Muscle of leg (tissue), 11 donors: ENCODE results near the gene AFF2. TPM values are rescaled to one million over a fixed set of nuclear protein-coding genes. Genes with fewer than 3 reads are reported as not detected.
A peak's percentile ranks its signal among the peaks of the same experiment; 100 is the strongest.

Experiments
- DNase-seq: peaks from one replicate; pipeline ENCODE4 v3.0.0; 2013
- H3K27ac ChIP-seq: one replicate; pipeline ENCODE4 v1.5.1; 2013; ENCODE audit warnings: mild to moderate bottlenecking, low read length, control low read depth
- H3K27me3 ChIP-seq: one replicate; pipeline ENCODE4 v1.6.1; 2013; ENCODE audit warnings: low read length; ENCODE audit not compliant: control insufficient read depth, insufficient read depth
- H3K36me3 ChIP-seq: one replicate; pipeline ENCODE4 v1.6.1; 2013; ENCODE audit warnings: low read length; ENCODE audit not compliant: control insufficient read depth, insufficient read depth
- H3K4me1 ChIP-seq: one replicate; pipeline ENCODE4 v1.6.1; 2013; ENCODE audit warnings: low read length; ENCODE audit not compliant: control insufficient read depth, insufficient read depth
- H3K4me3 ChIP-seq: one replicate; pipeline ENCODE4 v1.5.1; 2013; ENCODE audit warnings: low read length, control low read depth
- H3K9me3 ChIP-seq: replicated peaks from 2 replicates; pipeline ENCODE4 v1.6.1; 2013; ENCODE audit warnings: low read depth, low read length; ENCODE audit not compliant: control insufficient read depth
- WGBS: methylation state at CpG from one replicate; pipeline ENCODE4 v1.1.5; 2013; ENCODE audit warnings: missing lambda C conversion rate; ENCODE audit not compliant: insufficient coverage; 5-methylcytosine and 5-hydroxymethylcytosine counted together
- polyA plus RNA-seq, 8 donors: library from polyadenylated mRNA; unstranded; fragments of 120-200 nt; gene quantifications; one replicate each; pipeline versions ENCODE4 v1.2.1 to v1.2.3, GENCODE V29; 2013; ENCODE audit warnings: inconsistent platforms in 1 of 8, low replicate concordance in 1 of 8; ENCODE audit not compliant: insufficient read length in 8 of 8, insufficient read depth in 1 of 8
- total RNA-seq: library from RNA; stranded (reverse); fragments of 120-200 nt; gene quantifications from one replicate; pipeline ENCODE4 v1.2.4, GENCODE V29; 2013

The AFF2 gene
- total and polyA plus RNA-seq, 9 donors, result 0.42 to 6.1 (median 1.4) TPM

GRCh38 chrX:149006235-149006634, 505.8 kb downstream of the AFF2 start:
- Histone ChIP-seq H3K4me3 (no peak overlapping the region), H3K4me1 (peaks cover 8% of the 10 kb centered on the region), H3K36me3 (no peaks in the 10 kb centered on the region), H3K27ac (no peak overlapping the region), H3K9me3 (no peaks in the 10 kb centered on the region), H3K27me3 (peaks cover 4% of the 10 kb centered on the region)
- 85% methylated on average over 2 of the region's 3 CpGs for WGBS
- no peak for DNase-seq

- Histone ChIP-seq H3K4me3 (no peak overlapping the region), H3K27me3 (peaks cover 4% of the 10 kb centered on the region), H3K36me3 (no peaks in the 10 kb centered on the region), H3K27ac (no peak overlapping the region), H3K4me1 (peaks cover 8% of the 10 kb centered on the region), H3K9me3 (no peaks in the 10 kb centered on the region)
- WGBS, result 34% methylated on average over 3 of the region's 4 CpGs
- DNase-seq, result peak; percentile 63
These were observed 507.0 kb downstream of the AFF2 start for GRCh38 chrX:149007423-149007822.

GRCh38 chrX:149010013-149010852, 509.8 kb downstream of the AFF2 start:
- no peak overlapping the region for H3K27ac ChIP-seq
- peaks cover 2% of the 10 kb centered on the region for H3K27me3 ChIP-seq
- no peaks in the 10 kb centered on the region for H3K9me3 ChIP-seq
- H3K4me1 ChIP-seq, result peaks cover 8% of the 10 kb centered on the region
- no peaks in the 10 kb centered on the region for H3K36me3 ChIP-seq
- no peak for DNase-seq
- WGBS, result 43% methylated on average over 2 of the region's 4 CpGs
- H3K4me3 ChIP-seq, result no peak overlapping the region

GRCh38 chrX:149010853-149011224, 510.4 kb downstream of the AFF2 start:
- peaks cover 8% of the 10 kb centered on the region for H3K4me1 ChIP-seq
- peaks cover 2% of the 10 kb centered on the region for H3K27me3 ChIP-seq
- DNase-seq, result no peak
- H3K36me3 ChIP-seq, result no peaks in the 10 kb centered on the region
- no peak overlapping the region for H3K4me3 ChIP-seq
- no CpG with 5 or more reads among the region's 5 CpGs for WGBS
- no peak overlapping the region for H3K27ac ChIP-seq
- no peaks in the 10 kb centered on the region for H3K9me3 ChIP-seq

- no peak for DNase-seq
- WGBS, result 58% methylated on average over 2 of the region's 2 CpGs
- H3K4me3 ChIP-seq, result no peak overlapping the region
- H3K4me1 ChIP-seq, result no peaks in the 10 kb centered on the region
- no peaks in the 10 kb centered on the region for H3K36me3 ChIP-seq
- H3K27me3 ChIP-seq, result no peaks in the 10 kb centered on the region
- no peak overlapping the region for H3K27ac ChIP-seq
- H3K9me3 ChIP-seq, result no peaks in the 10 kb centered on the region
These were observed 512.7 kb downstream of the AFF2 start for GRCh38 chrX:149013081-149013480.

- no peaks in the 10 kb centered on the region for H3K27me3 ChIP-seq
- H3K27ac ChIP-seq, result no peak overlapping the region
- WGBS, result no CpG with 5 or more reads among the region's 2 CpGs
- no peaks in the 10 kb centered on the region for H3K4me1 ChIP-seq
- peaks cover 9% of the 10 kb centered on the region for H3K9me3 ChIP-seq
- DNase-seq, result no peak
- no peaks in the 10 kb centered on the region for H3K36me3 ChIP-seq
- no peak overlapping the region for H3K4me3 ChIP-seq
These were observed 520.7 kb downstream of the AFF2 start for GRCh38 chrX:149021159-149021558.

GRCh38 chrX:149022485-149022884, 522.1 kb downstream of the AFF2 start:
- Histone ChIP-seq H3K9me3 (peaks cover 9% of the 10 kb centered on the region), H3K36me3 (no peaks in the 10 kb centered on the region), H3K4me3 (no peak overlapping the region), H3K27ac (no peak overlapping the region), H3K27me3 (no peaks in the 10 kb centered on the region), H3K4me1 (no peaks in the 10 kb centered on the region)
- no peak for DNase-seq
- 20% methylated on average over 1 of the region's 2 CpGs for WGBS

- no peak for DNase-seq
- no peaks in the 10 kb centered on the region for H3K4me1 ChIP-seq
- H3K36me3 ChIP-seq, result no peaks in the 10 kb centered on the region
- H3K9me3 ChIP-seq, result no peaks in the 10 kb centered on the region
- 50% methylated on average over 1 of the region's 2 CpGs for WGBS
- H3K4me3 ChIP-seq, result no peak overlapping the region
- H3K27ac ChIP-seq, result no peak overlapping the region
- no peaks in the 10 kb centered on the region for H3K27me3 ChIP-seq
These were observed 532.0 kb downstream of the AFF2 start for GRCh38 chrX:149032449-149032848.

- Histone ChIP-seq H3K4me3 (no peak overlapping the region), H3K36me3 (no peaks in the 10 kb centered on the region), H3K9me3 (no peaks in the 10 kb centered on the region), H3K27ac (no peak overlapping the region), H3K4me1 (no peaks in the 10 kb centered on the region), H3K27me3 (no peaks in the 10 kb centered on the region)
- WGBS, result no CpG with 5 or more reads among the region's 1 CpG
- peak; percentile 74 for DNase-seq
These were observed 535.7 kb downstream of the AFF2 start for GRCh38 chrX:149036086-149036485.

GRCh38 chrX:149037281-149037870, 537.0 kb downstream of the AFF2 start:
- Histone ChIP-seq H3K9me3 (no peaks in the 10 kb centered on the region), H3K4me1 (no peaks in the 10 kb centered on the region), H3K36me3 (no peaks in the 10 kb centered on the region), H3K27ac (no peak overlapping the region), H3K27me3 (no peaks in the 10 kb centered on the region), H3K4me3 (no peak overlapping the region)
- WGBS, result no CpG with 5 or more reads among the region's 3 CpGs
- DNase-seq, result no peak
